MM.1S (cell line): ENCODE data around the gene PTH1R.

Source experiments
- CTCF ChIP-seq: fragments of 300-600 bp; sonication (generic); IDR thresholded peaks from 2 replicates; pipeline ENCODE4 v1.5.1; 2016; ENCODE audit warnings: antibody characterized with exemption, low read length, mixed read lengths
- EZH2 ChIP-seq: fragments of 300-600 bp; sonication (generic); optimal IDR thresholded peaks from 2 replicates; pipeline ENCODE3; 2017; ENCODE audit warnings: low read depth, mild to moderate bottlenecking, antibody characterized with exemption, low read length, mixed read lengths
- EZH2phosphoT487 ChIP-seq: fragments of 300-600 bp; sonication (generic); IDR thresholded peaks from 2 replicates; pipeline ENCODE4 v1.6.1; 2018; ENCODE audit warnings: antibody characterized with exemption, low read length

GRCh38 chr3:46901061-46901460, 23.5 kb downstream of the PTH1R start:
- no peak for TF ChIP-seq CTCF
- no peak for TF ChIP-seq EZH2
- no peak for TF ChIP-seq EZH2phosphoT487
